Ishikawa (cell line): ENCODE results near the gene MAP1A.
A peak's percentile ranks its signal among the peaks of the same experiment; 100 is the strongest.

ENCODE experiments used
- CEBPB ChIP-seq: IDR thresholded peaks from 2 replicates; pipeline ENCODE4 v1.6.1; 2012
- CREB1 ChIP-seq: IDR thresholded peaks from 2 replicates; pipeline ENCODE4 v1.6.1; 2012; ENCODE audit warnings: low read depth
- EGR1 ChIP-seq: IDR thresholded peaks from 2 replicates; pipeline ENCODE4 v1.6.1; 2012
- EP300 ChIP-seq: IDR thresholded peaks from 2 replicates; pipeline ENCODE4 v1.6.1; 2012; ENCODE audit warnings: borderline replicate concordance
- FOXM1 ChIP-seq: IDR thresholded peaks from 2 replicates; pipeline ENCODE4 v1.6.1; 2012; ENCODE audit warnings: low read depth, borderline replicate concordance
- NFIC ChIP-seq: IDR thresholded peaks from 2 replicates; pipeline ENCODE4 v1.6.1; 2012
- RAD21 ChIP-seq: IDR thresholded peaks from 2 replicates; pipeline ENCODE4 v1.6.1; 2012; ENCODE audit warnings: low read depth
- REST ChIP-seq: IDR thresholded peaks from 2 replicates; pipeline ENCODE4 v1.6.1; 2012; ENCODE audit warnings: low read depth, mild to moderate bottlenecking
- TAF1 ChIP-seq: IDR thresholded peaks from 2 replicates; pipeline ENCODE4 v1.6.1; 2012; ENCODE audit warnings: low read depth, mild to moderate bottlenecking
- TCF12 ChIP-seq: IDR thresholded peaks from 2 replicates; pipeline ENCODE4 v1.6.1; 2012; ENCODE audit warnings: low read depth
- TEAD4 ChIP-seq: IDR thresholded peaks from 2 replicates; pipeline ENCODE4 v1.6.1; 2012
- YY1 ChIP-seq: IDR thresholded peaks from 2 replicates; pipeline ENCODE4 v1.6.1; 2012; ENCODE audit warnings: low read depth
- ZBTB7A ChIP-seq: IDR thresholded peaks from 2 replicates; pipeline ENCODE4 v1.6.1; 2012; ENCODE audit warnings: low read depth
- TF ChIP-seq, protein P1 (sequence below): IDR thresholded peaks from 2 replicates; pipeline ENCODE4 v1.6.1; 2012
- TF ChIP-seq, protein P2 (sequence below): IDR thresholded peaks from 2 replicates; pipeline ENCODE4 v1.6.1; 2012

The MAP1A gene

DNA sequence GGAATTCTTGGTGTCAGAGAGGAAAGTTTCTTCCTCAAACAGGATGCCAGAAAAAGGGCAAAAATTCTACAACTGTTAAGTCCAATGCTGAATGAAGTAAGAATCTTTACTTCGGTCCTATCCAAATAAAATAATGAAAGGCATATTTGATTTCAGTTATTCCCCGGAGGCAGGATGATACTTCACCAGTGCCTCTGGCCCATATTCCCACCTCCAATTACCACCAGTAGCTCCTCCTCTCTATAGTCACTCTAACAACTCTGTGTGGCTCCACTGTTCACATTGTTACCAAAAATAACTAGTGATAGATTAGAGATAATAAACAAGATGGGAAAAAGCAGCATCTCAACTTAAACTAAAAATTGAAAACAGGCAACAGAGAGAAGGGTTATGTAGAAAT is 20.7 kb downstream of the MAP1A start:
- TF ChIP-seq, protein P1, sequence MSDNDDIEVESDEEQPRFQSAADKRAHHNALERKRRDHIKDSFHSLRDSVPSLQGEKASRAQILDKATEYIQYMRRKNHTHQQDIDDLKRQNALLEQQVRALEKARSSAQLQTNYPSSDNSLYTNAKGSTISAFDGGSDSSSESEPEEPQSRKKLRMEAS: no peak
- TF ChIP-seq REST (no peak), EP300 (no peak), ZBTB7A (no peak), TEAD4 (no peak), EGR1 (no peak), CEBPB (no peak), TAF1 (no peak), RAD21 (no peak), YY1 (no peak), FOXM1 (no peak), CREB1 (no peak), TCF12 (no peak), NFIC (no peak)
- TF ChIP-seq, protein P2, sequence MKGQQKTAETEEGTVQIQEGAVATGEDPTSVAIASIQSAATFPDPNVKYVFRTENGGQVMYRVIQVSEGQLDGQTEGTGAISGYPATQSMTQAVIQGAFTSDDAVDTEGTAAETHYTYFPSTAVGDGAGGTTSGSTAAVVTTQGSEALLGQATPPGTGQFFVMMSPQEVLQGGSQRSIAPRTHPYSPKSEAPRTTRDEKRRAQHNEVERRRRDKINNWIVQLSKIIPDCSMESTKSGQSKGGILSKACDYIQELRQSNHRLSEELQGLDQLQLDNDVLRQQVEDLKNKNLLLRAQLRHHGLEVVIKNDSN: no peak

GRCh38 chr15:43541785-43542184 is 24.4 kb downstream of the MAP1A start:
- TF ChIP-seq ZBTB7A: no peak
- peak; percentile 97 for TF ChIP-seq CEBPB
- TF ChIP-seq, protein P2: no peak
- no peak for TF ChIP-seq YY1
- TF ChIP-seq, protein P1: no peak

DNA sequence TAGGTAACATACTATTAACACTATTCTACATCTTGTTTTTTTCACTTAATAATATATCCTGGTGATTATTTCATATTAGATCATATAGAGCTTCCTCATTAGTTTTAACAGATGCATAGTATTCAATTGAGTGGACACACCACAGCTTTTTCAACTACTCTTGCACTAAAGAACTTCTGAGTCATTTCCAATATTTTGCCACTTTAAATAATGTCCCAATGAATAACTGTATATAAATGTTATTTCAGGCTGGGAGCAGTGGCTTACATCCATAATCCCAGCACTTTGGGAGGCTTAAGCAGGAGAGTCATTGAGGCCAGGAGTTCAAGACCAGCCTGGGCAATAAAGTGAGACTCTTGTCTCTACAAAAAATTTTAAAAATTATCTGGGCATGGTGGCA is 26.9 kb downstream of the MAP1A start:
- TF ChIP-seq ZBTB7A (no peak), TAF1 (no peak), REST (no peak), TCF12 (no peak), NFIC (no peak), RAD21 (no peak), FOXM1 (no peak), EP300 (no peak), CEBPB (no peak), YY1 (no peak), EGR1 (no peak), TEAD4 (no peak), CREB1 (no peak)
- TF ChIP-seq, protein P1: no peak
- TF ChIP-seq, protein P2: no peak

- TF ChIP-seq, protein P2: no peak
- TF ChIP-seq TCF12: no peak
- TF ChIP-seq ZBTB7A: no peak
- TF ChIP-seq YY1: no peak
These were observed 28.0 kb downstream of the MAP1A start for GRCh38 chr15:43545426-43545825.

DNA sequence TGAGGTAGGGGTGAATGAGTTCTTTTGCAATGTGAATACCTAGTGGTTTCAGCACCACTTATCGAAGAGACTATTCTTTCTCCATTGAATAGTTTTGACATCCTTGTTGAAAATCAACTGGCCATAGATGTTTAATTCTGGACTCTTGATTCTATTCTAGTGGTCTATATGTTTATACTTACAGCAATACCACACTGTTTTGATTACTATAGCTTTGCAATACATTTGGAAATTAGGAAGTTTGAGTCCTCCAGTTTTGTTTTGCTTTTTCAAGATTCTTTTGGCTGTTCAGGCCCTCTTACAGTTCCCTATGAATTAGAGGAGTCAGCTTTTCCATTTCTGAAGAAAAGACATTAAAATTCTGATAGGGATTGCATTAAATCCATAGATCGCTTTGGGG is 30.1 kb downstream of the MAP1A start:
- TF ChIP-seq ZBTB7A (no peak), EP300 (no peak)
